ENCODE data around the gene MINDY4. TPM values are rescaled to one million over a fixed set of nuclear protein-coding genes. Genes with fewer than 3 reads are reported as not detected.

The MINDY4 gene
- polyA plus RNA-seq (2011; rRNA removed) (1.8 and 2.4 TPM in 2 replicates), polyA minus RNA-seq (2011; rRNA and poly(A)+ RNA removed) (4.2 and 4.7 TPM in 2 replicates)

- peak; percentile 46 for DNase-seq (ENCODE audit: low read depth, low spot score)
- ChIA-PET CTCF (interaction anchor here (1.7 kb wide), 1 partner anchor 31 kb away, joined by 9 read pairs; no protein-coding TSS in a partner anchor), POLR2A (interaction anchor here (0.8 kb wide), 1 partner anchor 19 kb away, joined by 3 read pairs; the partner anchor contains the start of gene INMT)
- Histone ChIP-seq H3K9me3 (ENCODE audit: control insufficient read depth, insufficient read depth, low read length) (no peaks in the 10 kb centered on the region), H3K4me3 (ENCODE audit: low read depth, low read length) (peak within 1 kb of the TSS; percentile 77), H3K27me3 (ENCODE audit: control insufficient read depth, insufficient read depth, low read length) (no peaks in the 10 kb centered on the region), H3K27ac (ENCODE audit: low read depth, low read length) (peak within 1 kb of the TSS; percentile 70)
- peak; percentile 11; the same call in 1 of the 2 replicates for TF ChIP-seq CTCF (IDR thresholded peaks at IDR 0.05; ENCODE audit: low read depth, low read length)
Measured at GRCh38 chr7:30771174-30771879, at the start of gene MINDY4. Gene MINDY4, plus strand, starts transcription at chr7:30771417. Its CDS starts 77 bp downstream, at chr7:30771494.

GRCh38 chr7:30722187-30722586 lies 49.0 kb upstream of the MINDY4 start:
- CTCF ChIA-PET: no interaction called here

GRCh38 chr7:30722671-30723070 lies 48.5 kb upstream of the MINDY4 start:
- H3K9me3 ChIP-seq (ENCODE audit: control insufficient read depth, insufficient read depth, low read length): peaks cover 7% of the 10 kb centered on the region
- no peak for TF ChIP-seq CTCF (IDR thresholded peaks at IDR 0.05; ENCODE audit: low read depth, low read length)
- POLR2A ChIA-PET: no interaction called here
- no peak overlapping the region for H3K4me3 ChIP-seq (ENCODE audit: low read depth, low read length)
- no peak for DNase-seq (ENCODE audit: low read depth, low spot score)
- peaks cover 22% of the 10 kb centered on the region for H3K27me3 ChIP-seq (ENCODE audit: control insufficient read depth, insufficient read depth, low read length)
- CTCF ChIA-PET: interaction anchor here (0.8 to 1.0 kb wide), 2 partner anchors 17 to 18 kb away, joined by 3 to 4 read pairs; no protein-coding TSS in a partner anchor
- H3K27ac ChIP-seq (ENCODE audit: low read depth, low read length): no peak overlapping the region

More at GRCh38 chr7:30722187-30722586, 49.0 kb upstream of the MINDY4 start:
- no peak for DNase-seq (ENCODE audit: low read depth, low spot score)
- TF ChIP-seq CTCF (IDR thresholded peaks at IDR 0.05; ENCODE audit: low read depth, low read length): no peak
- H3K4me3 ChIP-seq (ENCODE audit: low read depth, low read length): no peak overlapping the region
- POLR2A ChIA-PET: no interaction called here
- peaks cover 9% of the 10 kb centered on the region for H3K9me3 ChIP-seq (ENCODE audit: control insufficient read depth, insufficient read depth, low read length)
- peaks cover 19% of the 10 kb centered on the region for H3K27me3 ChIP-seq (ENCODE audit: control insufficient read depth, insufficient read depth, low read length)
- H3K27ac ChIP-seq (ENCODE audit: low read depth, low read length): no peak overlapping the region

GRCh38 chr7:30723776-30724175 lies 47.4 kb upstream of the MINDY4 start:
- ChIA-PET POLR2A (no interaction called here), CTCF (interaction anchor here (1.0 kb wide), 1 partner anchor 17 kb away, joined by 3 read pairs; no protein-coding TSS in a partner anchor)
- no peak for DNase-seq (ENCODE audit: low read depth, low spot score)
- Histone ChIP-seq H3K9me3 (ENCODE audit: control insufficient read depth, insufficient read depth, low read length) (0 out of 2 replicates have a peak, but pooled peaks cover under 1% of the 10 kb centered on the region), H3K27ac (ENCODE audit: low read depth, low read length) (no peak overlapping the region), H3K27me3 (ENCODE audit: control insufficient read depth, insufficient read depth, low read length) (peaks cover 32% of the 10 kb centered on the region), H3K4me3 (ENCODE audit: low read depth, low read length) (no peak overlapping the region)
- no peak for TF ChIP-seq CTCF (IDR thresholded peaks at IDR 0.05; ENCODE audit: low read depth, low read length)
